NCI-H2029 treated with DMSO at 0.1 percent for 48 hours (cell line): ENCODE data around the gene NAALADL2.

Experiments used
- DNase-seq: peaks from one replicate; lab custom pipeline; 2025; lab: John Stamatoyannopoulos, UW

The NAALADL2 gene

DNA sequence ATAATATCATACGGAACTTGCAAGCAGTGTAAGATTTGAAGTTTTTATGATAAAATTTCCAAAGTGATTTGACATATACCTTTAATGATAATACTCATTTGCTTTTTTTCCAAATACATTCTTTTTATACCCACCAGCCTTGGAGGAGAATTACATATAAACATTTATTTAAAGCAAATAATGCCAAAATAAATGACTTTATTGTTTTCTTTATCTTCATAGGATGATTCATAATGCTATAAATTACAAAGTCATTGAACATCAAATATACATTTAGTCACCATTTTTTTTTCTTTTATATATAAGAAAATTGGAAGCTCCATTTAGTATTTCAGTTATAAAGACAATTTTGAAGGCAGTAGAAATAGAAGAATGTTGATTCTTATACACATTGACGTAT is 450.9 kb downstream of the NAALADL2 start:
- no peak for DNase-seq

DNA sequence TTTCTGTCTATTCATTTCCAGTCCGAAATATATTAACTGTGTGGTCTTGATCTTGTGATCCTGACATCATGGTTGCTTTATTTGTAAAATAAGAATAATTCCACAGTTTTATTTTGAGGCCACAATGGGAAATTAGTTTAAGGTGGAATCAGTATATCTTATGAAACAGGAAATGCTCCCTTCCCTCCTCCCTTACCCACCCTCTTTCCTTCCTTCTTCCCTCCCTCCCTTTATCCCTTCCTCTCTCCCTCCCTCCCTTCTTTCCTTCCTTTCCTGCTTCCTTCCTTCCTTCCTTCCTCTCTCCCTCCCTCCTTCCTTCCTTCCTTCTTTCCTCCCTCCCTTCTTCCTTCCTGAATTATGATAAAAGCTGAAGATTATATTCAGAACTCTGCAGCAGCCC is 452.3 kb downstream of the NAALADL2 start:
- DNase-seq: no peak

DNA sequence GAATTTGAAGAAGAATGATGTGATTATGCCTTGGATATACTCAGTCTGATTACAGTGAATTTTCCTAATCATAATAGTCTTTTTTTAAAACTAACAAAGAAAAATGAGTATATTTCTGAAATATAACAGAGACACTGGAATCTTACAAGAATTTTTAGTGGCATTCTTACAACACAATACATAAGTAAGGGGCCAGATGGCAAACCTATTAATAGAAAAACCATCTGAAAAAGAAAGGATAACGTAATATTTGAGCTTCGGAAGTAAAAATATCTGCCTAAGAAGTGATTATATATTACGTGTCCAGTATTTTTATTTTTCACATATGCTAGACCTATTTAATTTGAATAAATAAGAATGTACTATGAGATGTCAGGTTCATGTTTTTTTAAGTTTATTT is 452.8 kb downstream of the NAALADL2 start:
- DNase-seq: no peak

DNA sequence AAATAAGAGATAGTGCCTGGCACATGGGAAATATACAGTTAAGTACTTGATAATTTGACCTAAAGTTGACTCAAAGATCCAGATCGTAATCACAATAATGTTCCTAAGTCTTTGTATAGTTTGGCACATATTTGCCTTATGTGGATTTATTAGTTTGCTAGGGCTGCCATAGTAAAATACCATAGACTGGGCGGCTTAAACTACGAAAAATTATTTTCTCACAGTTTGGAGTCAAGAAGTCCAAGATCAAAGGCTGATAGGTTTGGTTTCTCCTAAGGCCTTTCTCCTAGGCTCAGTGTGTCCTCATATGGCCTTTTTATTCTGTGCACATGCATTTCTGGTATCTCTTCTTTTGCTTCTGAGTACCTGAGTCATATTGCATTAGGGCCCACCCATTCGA is 453.7 kb downstream of the NAALADL2 start:
- DNase-seq: no peak

DNA sequence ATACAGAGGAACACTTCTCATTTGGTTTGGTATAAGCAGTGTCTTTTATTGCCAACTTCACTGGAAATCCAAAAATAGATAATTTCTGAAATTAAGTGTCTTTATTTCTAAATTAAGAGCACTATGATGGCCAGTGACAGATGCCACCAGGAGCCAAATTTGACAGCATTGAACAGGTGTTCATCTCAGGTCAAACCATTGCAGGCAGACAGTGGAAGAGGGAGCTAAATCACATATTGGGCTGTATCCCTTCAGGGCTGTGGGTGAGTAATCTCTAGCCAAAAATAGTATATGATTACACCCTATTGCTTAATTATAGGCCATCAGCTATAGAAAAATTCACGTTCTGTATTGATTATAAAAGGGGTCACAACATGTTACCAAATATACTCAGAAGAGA is 457.7 kb downstream of the NAALADL2 start:
- no peak for DNase-seq

DNA sequence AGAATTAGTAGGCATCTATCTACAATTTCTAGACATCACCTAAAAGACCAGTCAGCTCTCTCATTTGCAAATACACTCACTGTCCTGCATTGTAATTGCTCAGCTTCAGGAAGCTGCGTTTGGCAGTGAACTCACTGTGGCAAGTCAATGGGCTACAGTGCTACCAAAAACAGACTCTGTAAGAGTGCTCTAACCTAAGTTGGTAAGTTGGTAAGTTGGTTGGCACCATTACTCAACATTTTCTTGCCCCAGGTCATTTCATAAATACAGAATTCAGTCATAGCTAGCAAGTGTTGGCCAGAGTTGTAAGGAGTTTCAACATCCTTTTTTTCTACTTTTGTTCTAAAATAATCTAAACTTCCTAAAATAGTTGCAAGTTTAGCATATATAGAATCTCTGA is 466.3 kb downstream of the NAALADL2 start:
- no peak for DNase-seq

DNA sequence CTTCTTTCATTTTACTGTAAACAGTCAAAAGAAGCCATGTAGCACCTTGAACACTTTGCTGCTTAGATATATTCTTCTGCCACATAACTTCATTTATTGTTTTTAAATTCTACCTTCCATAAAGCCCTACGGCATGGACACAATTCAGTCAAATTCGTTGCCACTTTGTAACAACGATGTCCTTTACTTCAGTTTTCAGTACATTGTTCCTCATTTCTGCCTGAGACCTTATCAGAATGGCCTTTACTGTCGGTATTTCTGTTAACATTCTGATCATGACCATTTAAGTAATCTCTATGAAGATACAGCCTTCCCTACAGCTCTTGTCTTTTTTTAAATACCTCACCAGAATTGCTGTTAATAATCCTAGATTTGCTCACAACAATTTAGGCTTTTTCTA is 466.9 kb downstream of the NAALADL2 start:
- no peak for DNase-seq

DNA sequence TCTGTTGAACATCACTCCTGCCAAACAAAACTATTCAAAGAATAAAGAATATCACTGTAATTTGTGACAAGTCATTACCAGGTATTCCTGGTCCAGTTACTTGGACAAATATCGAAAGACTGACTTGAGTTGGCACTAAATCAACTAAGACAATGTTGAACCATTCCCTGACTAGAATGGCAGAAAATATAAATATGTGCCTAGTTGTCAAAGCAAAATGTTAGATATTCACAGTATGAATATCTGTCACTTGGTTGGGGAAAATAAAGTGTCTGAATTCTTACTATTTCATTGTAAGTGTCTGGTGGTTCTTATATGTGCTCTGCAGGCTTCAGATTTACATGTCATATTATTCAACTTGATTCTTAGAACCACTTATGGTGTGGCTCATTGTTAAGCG is 470.2 kb downstream of the NAALADL2 start:
- no peak for DNase-seq

DNA sequence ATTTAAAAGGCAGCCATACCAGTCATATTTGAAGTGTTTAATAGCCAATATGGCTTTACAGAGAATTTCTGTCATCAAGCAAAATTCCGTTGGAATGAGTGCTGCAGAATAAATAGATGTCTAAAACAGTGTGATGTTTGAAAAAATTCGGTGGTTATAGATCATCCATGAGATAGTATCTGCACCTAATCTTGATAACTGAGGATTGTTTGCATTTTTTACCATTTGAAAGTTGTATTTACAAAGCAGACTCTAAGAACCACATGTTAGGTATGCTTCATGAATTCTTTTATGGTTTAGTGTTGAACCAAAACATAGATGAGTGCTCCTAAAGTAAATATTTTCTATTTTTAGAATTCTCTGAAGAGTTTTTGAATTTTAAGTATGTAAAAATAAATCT is 476.1 kb downstream of the NAALADL2 start:
- peak; percentile 27 for DNase-seq

DNA sequence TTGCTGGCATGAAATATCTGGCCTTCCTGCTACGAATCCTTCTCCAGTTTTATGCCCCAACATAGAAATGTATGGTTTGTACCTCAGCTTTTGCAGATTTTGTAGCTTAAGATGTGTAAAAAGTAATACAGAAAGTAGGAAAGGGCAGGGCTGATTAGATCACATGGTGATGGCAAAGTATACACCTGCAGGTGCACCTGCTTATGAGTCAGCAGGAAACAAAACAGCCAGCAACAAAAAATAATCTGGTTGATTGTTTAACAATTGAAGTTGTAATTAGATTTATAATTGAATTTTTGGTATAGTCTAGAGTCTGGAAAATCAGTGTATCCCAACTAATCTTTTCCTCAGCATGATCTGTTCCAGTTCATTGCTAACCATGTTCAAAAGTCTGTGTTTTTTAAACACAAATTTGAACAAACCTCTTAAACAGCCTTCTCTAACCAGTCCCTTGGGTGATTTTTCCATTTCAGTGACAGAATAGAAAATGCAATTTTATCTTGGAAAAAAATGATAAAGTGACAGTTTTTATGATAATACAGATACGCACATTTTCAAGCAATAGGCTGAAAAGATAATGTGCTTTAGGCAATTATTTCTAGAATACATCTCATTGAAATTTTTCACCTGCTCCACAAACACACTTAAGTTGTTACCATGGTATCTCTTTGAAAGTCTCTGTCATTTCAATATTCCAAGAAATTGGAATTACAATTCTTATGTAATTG is 477.4 kb downstream of the NAALADL2 start:
- peak; percentile 56 for DNase-seq

DNA sequence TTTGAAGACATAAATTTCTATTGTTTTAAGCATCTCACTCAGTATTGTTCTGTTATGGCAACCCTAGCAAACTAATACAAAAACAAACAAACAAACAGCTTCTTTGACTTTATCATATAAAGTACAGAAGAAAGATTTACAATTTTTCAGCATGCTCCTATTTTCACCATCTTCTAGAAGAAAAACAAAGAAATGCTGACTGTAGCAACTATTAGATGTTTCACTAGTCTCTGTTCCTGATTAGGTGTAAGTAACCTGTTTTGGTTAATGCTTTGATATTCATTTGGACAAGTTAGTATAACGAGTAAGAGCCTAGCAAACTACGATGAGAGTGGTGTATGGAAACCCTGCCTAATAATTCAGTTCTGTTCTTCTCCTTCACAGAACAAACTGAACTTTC is 478.5 kb downstream of the NAALADL2 start:
- no peak for DNase-seq

DNA sequence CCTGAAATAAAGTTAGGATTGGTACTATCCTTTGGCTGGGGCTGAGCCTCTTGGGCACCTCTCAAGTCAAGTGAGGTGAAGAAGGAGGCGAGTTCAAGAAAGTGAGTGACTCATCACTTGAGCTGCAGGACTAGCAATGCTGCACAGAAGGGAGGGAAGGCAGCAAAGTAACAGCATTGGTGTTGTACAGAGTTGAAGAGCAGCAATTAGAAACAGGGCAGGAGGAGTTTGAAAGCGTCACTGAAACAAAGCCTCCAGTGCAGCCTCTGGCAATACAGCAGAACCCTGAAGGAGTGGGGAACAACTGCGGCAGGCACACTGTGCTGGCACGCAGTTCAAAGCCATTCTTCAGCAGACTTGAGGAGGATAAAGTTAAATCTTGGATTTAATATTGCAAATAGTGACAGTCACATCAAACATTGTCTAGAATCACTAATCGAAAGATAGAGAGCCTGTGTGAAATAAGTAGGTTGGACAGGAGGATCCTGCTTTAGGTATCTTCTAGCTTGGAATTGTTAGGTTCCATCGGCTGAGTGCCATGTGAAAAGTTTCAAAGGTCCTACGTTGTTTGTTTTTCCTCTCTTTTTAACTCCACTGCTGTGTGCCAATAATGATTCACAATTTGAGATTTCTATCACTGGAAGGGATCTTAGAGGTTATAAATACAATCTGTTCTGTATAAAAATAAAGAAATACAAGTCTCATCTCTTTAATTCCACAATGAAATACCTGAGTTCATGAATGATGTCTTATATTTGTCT is 479.8 kb downstream of the NAALADL2 start:
- DNase-seq: no peak

DNA sequence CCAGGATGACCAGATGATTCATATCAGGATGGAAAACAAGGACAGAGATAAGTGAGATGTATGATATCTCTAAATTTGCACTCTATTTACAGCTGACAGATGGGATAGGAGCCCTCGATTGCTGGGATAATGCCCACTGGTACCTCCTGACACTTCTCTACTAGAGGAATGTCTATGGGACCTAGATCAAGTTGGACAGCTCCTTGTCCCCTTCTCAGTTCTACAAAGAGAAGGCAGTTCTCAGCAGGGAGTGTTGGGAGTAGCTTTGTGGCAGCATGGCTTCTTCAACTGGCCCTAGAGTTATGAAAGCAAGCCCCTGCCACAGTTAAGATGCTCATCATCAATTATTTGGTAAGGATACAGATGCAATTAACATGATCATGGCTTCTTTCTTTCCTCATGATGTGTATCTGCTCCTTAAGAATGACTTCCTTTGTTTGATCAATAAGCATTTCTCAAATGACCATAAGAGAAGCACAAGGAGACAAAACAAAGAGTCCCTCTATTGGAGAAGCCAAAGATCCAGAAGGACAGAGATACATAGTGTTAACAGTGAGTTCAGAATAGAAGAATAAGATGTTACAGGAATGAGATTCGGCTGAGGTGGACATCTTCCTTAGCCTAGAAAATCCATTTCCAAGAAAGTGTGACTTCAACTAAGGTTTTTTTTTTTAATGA is 481.3 kb downstream of the NAALADL2 start:
- DNase-seq: no peak

DNA sequence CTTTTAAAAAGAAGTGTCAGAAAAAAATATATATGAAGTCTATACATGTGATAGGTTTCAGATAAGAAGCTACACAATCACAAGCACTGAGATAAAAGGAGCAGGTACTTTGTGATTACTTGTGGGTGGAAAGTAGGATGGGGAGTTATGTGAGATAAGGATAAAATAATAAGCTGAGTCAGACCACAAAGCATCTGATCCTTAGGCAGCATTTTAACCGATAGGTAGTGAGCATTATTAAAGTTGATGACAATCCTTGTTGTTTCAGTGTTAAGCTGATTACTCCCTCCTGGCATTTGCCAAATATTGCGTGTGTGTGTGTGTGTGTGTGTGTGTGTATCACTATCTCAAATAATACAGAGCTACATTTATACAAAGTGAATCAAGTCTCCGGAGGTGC is 483.1 kb downstream of the NAALADL2 start:
- DNase-seq: no peak

DNA sequence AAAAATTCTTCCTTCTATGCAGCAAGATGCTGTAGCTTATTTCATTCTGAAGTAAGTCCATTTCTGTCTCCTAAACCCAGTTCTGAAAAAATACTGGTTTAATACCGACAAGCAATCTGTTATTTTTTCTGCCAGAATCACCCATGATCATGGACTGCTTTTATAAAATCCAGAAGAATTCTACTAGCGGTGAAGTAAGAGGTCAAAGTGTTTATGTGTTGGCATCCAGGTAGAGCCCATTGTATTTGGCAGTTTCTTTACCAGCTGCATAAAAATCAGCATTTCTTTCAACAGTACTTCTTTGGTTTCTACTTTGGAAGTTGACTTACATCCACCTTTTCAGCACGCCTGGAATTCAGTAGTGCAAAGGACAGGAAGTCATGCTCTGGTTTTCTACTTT is 484.8 kb downstream of the NAALADL2 start:
- no peak for DNase-seq

DNA sequence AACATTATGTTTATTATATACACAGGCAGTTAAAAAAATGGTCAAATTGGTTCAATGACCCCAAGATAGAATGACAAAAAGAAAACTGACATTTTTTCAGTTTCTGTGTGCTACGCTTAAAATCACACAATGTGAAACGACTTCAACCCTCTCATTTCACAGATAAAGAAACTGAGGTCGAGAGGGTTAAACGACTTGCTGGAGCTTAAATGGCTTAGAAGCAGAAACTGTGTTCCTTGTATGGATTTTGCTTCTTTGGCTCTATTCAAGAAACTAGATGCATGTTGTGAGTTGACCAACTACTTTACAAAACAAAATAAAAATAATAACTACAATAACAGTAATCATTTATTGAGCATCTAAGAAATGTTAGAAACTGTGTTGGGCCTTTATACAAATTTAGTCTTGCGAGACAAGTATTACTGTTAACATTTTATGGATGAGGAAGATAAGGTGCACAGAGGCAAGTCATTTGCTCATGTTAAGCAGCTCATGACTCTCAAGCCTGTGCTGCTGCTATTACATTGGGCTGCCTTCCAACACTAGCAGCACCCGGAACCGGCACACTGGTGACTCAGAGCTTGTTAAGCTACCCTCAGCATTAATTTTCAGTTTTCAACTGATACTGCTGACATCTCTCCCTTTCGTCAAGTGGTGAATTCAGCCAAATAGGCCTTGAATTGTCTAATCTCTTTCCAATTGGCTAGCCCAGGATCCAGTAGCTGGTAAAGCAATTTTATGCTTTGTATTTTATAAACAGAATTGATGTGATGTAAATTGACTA is 487.6 kb downstream of the NAALADL2 start:
- peak; percentile 82 for DNase-seq

DNA sequence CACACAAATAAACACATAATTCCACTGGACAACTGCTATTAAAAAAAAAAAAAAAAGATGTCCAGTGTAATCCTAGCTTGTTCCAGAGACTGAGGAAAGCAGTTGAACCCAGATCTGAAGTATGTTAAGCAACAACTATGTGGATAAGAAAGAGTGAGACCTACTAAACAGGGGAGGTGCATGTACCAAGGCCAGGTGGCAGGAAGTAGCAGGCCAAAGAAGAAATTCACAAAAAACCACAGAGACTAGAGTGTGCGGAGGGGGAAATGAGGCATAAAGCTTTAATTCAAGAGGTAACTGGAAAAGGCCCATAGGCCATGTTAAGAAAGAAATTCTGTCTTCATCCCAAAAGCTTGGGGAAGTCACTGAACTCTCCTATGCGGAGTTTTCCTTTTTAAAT is 490.0 kb downstream of the NAALADL2 start:
- DNase-seq: no peak

DNA sequence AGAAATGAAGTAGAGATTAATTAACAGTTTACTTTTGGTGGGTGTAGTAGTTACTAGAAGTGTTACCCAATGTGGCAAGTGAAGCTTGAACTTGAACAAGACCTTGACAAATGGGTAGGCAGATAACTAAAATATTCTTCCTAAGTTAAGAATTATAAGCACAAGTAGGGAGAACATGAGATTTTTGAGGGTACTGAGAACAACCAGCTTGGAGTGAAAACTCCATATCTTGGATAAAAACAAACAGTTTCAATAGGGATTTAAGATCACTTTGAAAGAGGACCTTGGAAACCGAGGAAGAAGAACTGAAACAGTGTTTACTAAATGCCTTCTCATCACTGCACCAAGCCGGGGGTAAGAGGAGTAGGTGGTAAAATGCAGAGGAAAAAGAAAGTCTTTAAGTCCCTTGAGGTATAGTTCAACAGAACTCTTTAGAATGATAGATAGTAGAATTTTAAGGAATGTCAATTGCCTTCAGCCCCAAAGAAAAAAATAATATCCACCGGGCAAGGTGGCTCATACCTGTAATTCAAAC is 496.7 kb downstream of the NAALADL2 start:
- no peak for DNase-seq

DNA sequence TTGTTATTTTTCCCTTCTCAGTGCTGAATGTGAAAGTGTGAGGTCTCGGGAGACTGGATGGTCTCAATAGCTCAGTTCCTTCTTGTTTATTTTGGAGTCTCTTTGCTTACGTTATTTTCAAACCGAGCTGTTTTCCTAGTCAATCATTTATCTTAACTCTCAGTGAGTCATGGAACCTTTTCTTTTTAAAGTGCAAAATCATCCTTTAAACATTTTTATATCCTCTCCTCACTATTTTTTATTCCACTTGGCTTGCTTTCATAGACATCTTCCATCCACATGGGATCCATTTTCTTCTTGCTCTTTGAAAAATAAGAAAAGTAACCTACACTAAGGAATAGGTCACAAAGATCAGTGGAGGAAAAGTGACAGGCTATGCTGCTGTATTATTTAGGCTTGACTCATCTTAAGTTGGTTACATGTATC is 497.8 kb downstream of the NAALADL2 start:
- DNase-seq: no peak

DNA sequence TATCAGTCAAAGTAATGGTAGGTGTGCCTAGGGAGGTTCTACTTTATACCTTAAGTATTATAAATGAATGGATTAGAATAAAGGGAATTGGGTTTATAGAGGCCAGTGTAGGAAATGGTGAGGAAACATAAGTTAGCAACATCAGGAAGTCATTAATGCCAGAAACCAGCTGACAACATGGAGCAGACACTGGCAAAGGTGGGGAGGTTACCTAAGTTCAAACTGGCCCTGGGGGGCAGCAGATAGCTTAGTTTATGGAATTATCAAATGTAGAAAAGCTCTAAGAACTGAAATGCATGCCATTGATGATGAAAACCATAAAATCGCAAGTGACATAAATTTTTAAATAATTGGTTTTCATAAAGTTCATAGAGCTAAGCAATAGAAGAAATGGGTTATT is 498.6 kb downstream of the NAALADL2 start:
- no peak for DNase-seq

DNA sequence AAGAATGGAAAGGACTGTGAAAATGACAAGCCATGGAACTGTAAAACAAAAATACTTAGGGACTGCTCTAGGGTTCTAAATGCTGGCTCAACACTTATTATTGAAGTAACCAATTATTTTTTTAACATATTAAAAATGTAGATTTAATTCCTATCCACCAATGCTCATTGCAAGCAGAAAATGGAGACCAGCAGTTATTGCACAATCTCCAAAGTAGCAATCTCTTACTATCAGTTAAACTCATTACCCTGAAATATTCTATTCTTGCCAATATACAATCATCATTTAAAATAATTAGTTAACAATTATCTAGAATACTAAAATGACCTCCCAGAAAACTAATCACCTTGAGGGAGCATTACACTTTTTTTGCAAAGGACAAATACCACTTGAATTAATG is 499.8 kb downstream of the NAALADL2 start:
- no peak for DNase-seq

DNA sequence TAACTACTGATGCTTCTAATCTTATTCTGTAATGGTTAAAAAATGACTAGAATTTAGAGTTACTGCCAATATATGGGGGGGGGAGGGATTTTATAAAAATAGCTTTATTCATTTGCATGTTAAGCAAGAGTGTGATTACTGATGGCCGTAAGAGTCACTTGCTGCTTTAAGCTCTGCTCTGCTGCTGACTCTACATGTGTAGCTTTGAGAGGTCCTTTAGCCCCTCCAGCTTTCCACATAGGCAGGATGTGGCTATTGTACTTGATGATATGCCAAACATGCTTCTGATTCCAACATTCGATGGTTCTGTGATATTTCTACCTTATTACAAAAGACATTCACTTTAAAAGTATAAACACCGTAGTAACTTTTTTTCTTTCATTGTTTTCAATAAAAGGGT is 511.3 kb downstream of the NAALADL2 start:
- peak; percentile 64 for DNase-seq
